NB4 (cell line): Measurements from ENCODE around the gene LIPE.

Experiments
- MYC ChIP-seq: IDR thresholded peaks from 2 replicates; pipeline ENCODE4 v1.6.1; 2011; ENCODE audit warnings: low read depth, low read length
- POLR2A ChIP-seq: IDR thresholded peaks from 2 replicates; pipeline ENCODE4 v1.6.1; 2011; ENCODE audit warnings: mild to moderate bottlenecking; ENCODE audit not compliant: insufficient read length; ENCODE audit errors: extremely low read depth
- TF ChIP-seq, protein P1 (sequence below): IDR thresholded peaks from one replicate; pipeline ENCODE4 v1.5.1; 2012; ENCODE audit warnings: low read depth, low read length
- TF ChIP-seq, protein P2 (sequence below): IDR thresholded peaks from 2 replicates; pipeline ENCODE4 v1.6.1; 2011; ENCODE audit warnings: low read depth, low read length

DNA sequence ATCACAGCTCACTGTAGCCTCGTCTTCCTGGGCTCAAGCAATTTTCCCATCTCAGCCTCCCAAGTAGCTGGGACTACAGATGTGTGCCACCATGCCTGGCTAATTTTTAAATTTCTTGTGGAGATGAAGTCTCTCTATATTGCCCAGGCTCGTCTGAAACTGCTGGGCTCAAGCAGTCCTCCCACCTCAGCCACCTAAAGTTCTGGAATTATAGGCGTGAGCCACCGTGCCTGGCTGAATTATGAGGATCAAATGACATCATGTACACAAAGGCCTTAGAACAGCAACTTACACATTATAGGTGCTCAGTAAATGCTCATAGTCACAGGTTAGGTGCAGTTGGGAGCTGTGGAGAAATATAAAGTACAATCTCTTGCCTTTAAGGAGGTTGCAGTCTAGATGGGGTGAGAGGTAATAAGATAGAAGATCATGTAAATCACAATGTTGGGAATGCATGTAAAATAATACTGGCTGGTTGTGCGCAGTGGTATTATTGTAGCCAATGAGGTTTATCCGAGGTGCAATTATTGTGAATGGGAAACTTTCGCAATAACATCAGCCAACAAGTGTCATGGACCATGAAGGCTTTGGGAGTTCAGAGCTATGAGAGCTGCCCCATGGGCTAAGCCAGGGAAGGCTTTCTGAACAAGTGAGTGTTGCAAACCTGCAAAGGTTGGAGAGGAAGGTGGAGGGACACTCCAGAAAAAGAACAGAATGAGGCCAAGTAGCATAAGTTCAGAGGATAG lies 45.4 kb upstream of the LIPE start:
- TF ChIP-seq, protein P1, sequence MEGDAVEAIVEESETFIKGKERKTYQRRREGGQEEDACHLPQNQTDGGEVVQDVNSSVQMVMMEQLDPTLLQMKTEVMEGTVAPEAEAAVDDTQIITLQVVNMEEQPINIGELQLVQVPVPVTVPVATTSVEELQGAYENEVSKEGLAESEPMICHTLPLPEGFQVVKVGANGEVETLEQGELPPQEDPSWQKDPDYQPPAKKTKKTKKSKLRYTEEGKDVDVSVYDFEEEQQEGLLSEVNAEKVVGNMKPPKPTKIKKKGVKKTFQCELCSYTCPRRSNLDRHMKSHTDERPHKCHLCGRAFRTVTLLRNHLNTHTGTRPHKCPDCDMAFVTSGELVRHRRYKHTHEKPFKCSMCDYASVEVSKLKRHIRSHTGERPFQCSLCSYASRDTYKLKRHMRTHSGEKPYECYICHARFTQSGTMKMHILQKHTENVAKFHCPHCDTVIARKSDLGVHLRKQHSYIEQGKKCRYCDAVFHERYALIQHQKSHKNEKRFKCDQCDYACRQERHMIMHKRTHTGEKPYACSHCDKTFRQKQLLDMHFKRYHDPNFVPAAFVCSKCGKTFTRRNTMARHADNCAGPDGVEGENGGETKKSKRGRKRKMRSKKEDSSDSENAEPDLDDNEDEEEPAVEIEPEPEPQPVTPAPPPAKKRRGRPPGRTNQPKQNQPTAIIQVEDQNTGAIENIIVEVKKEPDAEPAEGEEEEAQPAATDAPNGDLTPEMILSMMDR: no peak
- TF ChIP-seq, protein P2, sequence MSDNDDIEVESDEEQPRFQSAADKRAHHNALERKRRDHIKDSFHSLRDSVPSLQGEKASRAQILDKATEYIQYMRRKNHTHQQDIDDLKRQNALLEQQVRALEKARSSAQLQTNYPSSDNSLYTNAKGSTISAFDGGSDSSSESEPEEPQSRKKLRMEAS: no peak
- TF ChIP-seq POLR2A: no peak
- no peak for TF ChIP-seq MYC
